ENCODE measurements around the gene ATG7. TPM values are rescaled to one million over a fixed set of nuclear protein-coding genes. Genes with fewer than 3 reads are reported as not detected.

Gene ATG7
- total RNA-seq, 1 donor from 2014 or later = 45.2 TPM

DNA sequence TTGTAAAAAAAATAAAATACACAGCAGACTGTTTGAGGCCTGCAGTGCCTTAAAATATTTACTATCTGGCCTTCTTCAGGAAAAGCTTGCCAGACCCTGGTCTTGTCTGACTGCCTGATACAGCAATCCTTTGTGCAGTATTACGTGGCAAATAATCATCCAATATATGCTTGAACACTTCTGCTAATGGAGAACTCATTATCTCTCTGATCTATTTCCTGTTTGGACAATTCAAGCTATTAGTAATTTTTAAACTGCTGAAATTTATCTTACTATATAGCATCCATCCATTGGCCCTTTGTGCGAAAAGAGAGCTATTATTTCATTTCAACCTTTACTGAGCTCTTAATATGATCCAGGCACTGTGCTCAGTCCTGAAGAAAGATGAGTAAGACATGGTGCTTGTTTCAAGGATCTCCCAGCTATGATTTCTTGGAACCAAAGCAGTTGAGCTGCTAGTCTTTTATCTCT lies 15.9 kb downstream of the ATG7 start:
- H3K36me3 Mint-ChIP-seq (ENCODE audit: low read depth) = peaks cover 62% of the 10 kb centered on the region
- intact Hi-C loops (cut with micrococcal nuclease) = no loop called here
- no peak overlapping the region for H3K27ac Mint-ChIP-seq

DNA sequence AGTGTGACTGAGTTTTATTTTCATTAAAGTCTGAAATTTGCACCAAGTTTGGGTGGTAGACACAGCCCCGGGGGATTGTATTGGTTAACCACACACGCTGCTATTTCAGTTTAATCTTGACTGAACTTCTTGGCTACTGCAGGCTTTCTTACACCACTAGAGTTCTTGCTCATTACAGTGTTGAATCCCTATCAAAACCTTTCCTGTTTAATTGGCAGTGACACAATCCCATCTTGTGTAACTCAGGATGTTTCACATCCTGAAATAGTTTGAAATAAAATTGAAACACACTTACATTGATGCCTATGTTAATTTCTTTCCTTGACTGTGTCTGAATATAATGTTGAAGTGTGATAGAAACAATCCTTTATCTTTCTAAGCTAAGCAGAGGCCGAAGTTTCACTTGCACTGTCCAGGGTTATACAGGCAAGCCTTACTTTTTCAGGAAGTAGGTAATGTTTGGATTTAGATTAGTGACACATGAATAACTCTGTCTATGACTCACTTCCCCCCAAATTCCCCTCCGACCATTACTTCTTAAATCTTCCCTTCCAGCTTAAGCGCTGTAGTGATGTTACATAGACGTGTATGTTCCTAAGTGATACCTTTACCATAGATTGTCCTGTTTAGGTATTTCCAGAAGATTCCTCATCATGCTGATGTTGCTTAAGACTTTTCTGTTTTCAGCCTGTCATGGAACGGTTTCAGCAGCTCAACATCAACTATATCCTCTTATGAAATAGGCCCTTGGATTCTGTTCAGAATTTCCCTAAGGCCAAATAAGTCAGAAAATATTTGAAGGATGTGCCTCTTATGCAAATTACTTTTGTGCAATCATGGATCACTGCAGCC lies 16.8 kb downstream of the ATG7 start:
- peaks cover 52% of the 10 kb centered on the region for H3K4me1 Mint-ChIP-seq (ENCODE audit: low read depth)
- H3K27ac Mint-ChIP-seq = peak overlapping the region; percentile 88
- H3K27me3 Mint-ChIP-seq (ENCODE audit: low read depth) = no peaks in the 10 kb centered on the region
- no peak for DNase-seq (ENCODE audit: low spot score)
- peaks cover 56% of the 10 kb centered on the region for H3K36me3 Mint-ChIP-seq (ENCODE audit: low read depth)
- H3K4me3 Mint-ChIP-seq (ENCODE audit: low read depth) = no peak overlapping the region
- H3K9me3 Mint-ChIP-seq = no peaks in the 10 kb centered on the region
- intact Hi-C loops (cut with micrococcal nuclease) = no loop called here

More for the DNA sequence above, 15.9 kb downstream of the ATG7 start:
- no peaks in the 10 kb centered on the region for H3K9me3 Mint-ChIP-seq
- no peak for DNase-seq (ENCODE audit: low spot score)
- H3K4me3 Mint-ChIP-seq (ENCODE audit: low read depth) = no peak overlapping the region
- no peaks in the 10 kb centered on the region for H3K27me3 Mint-ChIP-seq (ENCODE audit: low read depth)
- peaks cover 52% of the 10 kb centered on the region for H3K4me1 Mint-ChIP-seq (ENCODE audit: low read depth)

DNA sequence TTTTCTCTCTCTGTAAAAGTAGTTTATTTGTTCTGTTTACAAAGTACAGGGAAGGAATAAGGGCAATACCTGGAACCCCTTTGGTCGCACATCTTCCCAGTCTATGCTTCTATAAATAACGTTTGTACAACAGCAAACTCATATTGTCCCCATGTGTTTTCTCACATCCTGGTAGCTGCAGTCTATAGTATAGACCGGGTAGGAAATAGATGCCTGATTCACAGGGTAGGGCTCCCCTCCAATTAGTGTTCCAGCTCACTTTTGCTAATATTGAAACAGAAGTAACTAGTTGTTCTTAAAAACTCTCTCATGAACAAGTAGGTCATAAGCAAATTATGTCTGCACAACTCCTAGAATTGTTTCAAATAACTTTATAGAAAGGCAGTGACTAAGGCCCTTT lies 17.7 kb downstream of the ATG7 start:
- Mint-ChIP-seq H3K27me3 (ENCODE audit: low read depth) (no peaks in the 10 kb centered on the region), H3K4me1 (ENCODE audit: low read depth) (peaks cover 52% of the 10 kb centered on the region), H3K27ac (peak overlapping the region; percentile 88), H3K36me3 (ENCODE audit: low read depth) (peaks cover 54% of the 10 kb centered on the region), H3K9me3 (no peaks in the 10 kb centered on the region), H3K4me3 (ENCODE audit: low read depth) (no peak overlapping the region)
- intact Hi-C loops (cut with micrococcal nuclease) = loop anchor here (2.0 to 5.0 kb wide), 2 partner anchors 17 to 352 kb away; partner anchors contain the start of gene VGLL4
- DNase-seq (ENCODE audit: low spot score) = no peak

DNA sequence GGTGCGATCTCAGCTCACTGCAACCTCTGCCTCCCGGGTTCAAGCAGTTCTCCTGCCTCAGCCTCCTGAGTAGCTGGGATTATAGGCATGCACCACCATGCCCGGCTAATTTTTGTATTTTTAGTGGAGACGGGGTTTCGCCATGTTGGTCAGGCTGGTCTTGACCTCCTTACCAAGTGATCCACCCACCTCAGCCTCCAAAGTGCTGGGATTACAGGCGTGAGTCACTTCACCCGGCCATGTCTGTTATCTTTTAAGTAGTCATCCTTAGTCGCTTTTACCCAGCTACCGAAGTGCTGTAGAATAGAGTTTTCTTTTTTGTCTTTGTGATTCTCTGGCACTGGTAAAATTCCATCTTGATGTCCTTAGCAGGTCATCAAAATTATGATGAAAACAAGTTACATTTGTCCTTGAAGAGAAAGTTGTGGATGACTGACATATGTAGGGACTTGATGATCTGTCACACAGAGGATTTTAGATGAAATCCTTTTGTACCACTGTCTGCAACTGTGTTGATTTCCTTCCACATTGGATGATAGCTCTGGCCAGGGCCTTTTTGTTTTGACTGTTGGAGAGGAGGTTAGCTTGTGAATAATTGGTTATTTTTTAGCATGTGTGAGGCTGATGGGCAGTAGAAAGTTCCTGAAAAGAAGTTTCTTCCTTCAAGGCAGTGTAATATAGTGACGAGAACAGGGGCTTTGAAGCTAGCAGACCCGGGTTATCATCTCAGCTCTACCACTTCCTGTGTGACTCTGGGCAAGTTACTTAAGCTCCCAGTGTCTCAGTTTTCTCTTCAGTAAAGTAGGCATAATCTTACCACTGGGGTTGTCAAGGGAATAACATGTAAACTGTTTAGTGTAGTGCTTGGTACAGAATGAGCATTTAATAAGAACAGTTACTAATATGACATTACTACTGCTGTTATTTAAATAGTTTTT lies 18.8 kb downstream of the ATG7 start:
- peaks cover 50% of the 10 kb centered on the region for H3K36me3 Mint-ChIP-seq (ENCODE audit: low read depth)
- H3K9me3 Mint-ChIP-seq = no peaks in the 10 kb centered on the region
- H3K27me3 Mint-ChIP-seq (ENCODE audit: low read depth) = no peaks in the 10 kb centered on the region
- DNase-seq (ENCODE audit: low spot score) = peak; percentile 20
- intact Hi-C loops (cut with micrococcal nuclease) = loop anchor here (1.0 to 5.0 kb wide), 4 partner anchors 16 to 351 kb away; partner anchors contain the start of genes ATG7 and VGLL4
- H3K4me1 Mint-ChIP-seq (ENCODE audit: low read depth) = peaks cover 52% of the 10 kb centered on the region
- H3K4me3 Mint-ChIP-seq (ENCODE audit: low read depth) = peak overlapping the region; percentile 37
- peak overlapping the region; percentile 89 for H3K27ac Mint-ChIP-seq

DNA sequence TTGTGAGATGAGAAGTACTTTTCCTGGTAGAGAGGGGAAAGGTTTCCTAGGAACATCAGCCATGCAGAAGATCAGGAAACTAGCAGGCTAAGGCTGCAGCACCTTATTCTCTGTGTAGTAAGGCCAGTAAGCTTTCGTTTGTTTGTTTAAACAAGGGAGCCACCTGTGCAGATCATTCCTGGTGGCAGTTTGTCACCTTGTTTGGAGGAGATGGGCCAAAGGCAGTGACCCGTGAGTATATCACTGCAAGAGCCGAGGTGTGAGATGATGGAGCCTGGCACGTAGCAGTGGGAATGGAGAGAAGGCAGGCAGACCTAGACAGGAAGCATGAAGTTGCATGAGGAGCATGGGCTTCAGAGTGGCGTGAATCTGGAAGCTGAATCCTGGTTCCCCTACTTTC lies 19.6 kb downstream of the ATG7 start:
- peak overlapping the region; percentile 26 for H3K4me3 Mint-ChIP-seq (ENCODE audit: low read depth)
- H3K27ac Mint-ChIP-seq = peak overlapping the region; percentile 89
- no peaks in the 10 kb centered on the region for H3K27me3 Mint-ChIP-seq (ENCODE audit: low read depth)
- no peaks in the 10 kb centered on the region for H3K9me3 Mint-ChIP-seq
- intact Hi-C loops (cut with micrococcal nuclease) = loop anchor here (1.0 to 5.0 kb wide), 4 partner anchors 15 to 350 kb away; partner anchors contain the start of genes ATG7 and VGLL4
- H3K4me1 Mint-ChIP-seq (ENCODE audit: low read depth) = peaks cover 54% of the 10 kb centered on the region
- no peak for DNase-seq (ENCODE audit: low spot score)
- H3K36me3 Mint-ChIP-seq (ENCODE audit: low read depth) = peaks cover 53% of the 10 kb centered on the region

DNA sequence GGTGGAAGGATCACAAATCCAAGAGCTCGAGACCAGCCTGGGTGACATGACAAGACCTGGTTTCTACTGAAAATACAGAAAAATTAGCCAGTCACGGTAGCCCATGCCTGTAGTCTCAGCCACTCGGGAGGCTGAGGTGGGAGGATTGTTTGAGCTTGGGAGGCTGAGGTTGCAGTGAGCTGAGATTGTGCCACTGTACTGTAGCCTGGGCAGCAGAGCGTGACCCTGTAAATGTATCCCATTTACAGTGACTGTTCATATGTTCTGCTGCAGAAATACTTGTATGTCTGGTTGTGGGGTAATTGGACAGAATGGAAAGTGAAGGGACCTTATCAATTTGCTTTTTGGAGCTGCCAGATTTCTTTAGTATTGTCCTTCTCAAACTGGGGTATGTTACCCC lies 24.9 kb downstream of the ATG7 start:
- Mint-ChIP-seq H3K4me3 (ENCODE audit: low read depth) (no peak overlapping the region), H3K27ac (no peak overlapping the region), H3K9me3 (no peaks in the 10 kb centered on the region), H3K4me1 (ENCODE audit: low read depth) (peaks cover 26% of the 10 kb centered on the region), H3K36me3 (ENCODE audit: low read depth) (peaks cover 63% of the 10 kb centered on the region), H3K27me3 (ENCODE audit: low read depth) (no peaks in the 10 kb centered on the region)
- intact Hi-C loops (cut with micrococcal nuclease) = no loop called here
- DNase-seq (ENCODE audit: low spot score) = no peak

DNA sequence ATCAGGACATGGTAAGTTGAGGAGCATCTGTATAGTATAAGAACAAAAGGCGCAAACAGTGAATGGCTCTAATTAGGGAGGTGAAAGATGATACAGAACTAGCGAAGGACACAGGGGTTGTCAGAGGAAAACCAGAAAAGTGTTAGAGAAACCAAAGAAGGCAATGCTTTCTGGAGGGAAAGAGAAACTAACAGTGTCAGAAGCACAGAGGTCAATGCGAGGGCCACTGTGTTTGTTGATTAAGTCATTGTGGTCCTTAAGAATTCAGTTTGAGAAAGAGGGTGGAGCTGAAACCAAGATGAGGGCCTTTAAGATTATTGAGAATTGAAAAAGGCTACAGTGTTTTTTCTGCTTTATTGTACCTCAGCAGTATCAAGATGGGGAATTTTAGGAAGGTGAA lies 28.8 kb downstream of the ATG7 start:
- H3K27me3 Mint-ChIP-seq (ENCODE audit: low read depth) = no peaks in the 10 kb centered on the region
- H3K9me3 Mint-ChIP-seq = no peaks in the 10 kb centered on the region
- intact Hi-C loops (cut with micrococcal nuclease) = loop anchor here (5.0 kb wide), 1 partner anchor 61 kb away; no protein-coding TSS in a partner anchor
- DNase-seq (ENCODE audit: low spot score) = no peak
- peak overlapping the region; percentile 62 for H3K27ac Mint-ChIP-seq
- H3K4me1 Mint-ChIP-seq (ENCODE audit: low read depth) = peaks cover 33% of the 10 kb centered on the region
- peaks cover 84% of the 10 kb centered on the region for H3K36me3 Mint-ChIP-seq (ENCODE audit: low read depth)
- no peak overlapping the region for H3K4me3 Mint-ChIP-seq (ENCODE audit: low read depth)

DNA sequence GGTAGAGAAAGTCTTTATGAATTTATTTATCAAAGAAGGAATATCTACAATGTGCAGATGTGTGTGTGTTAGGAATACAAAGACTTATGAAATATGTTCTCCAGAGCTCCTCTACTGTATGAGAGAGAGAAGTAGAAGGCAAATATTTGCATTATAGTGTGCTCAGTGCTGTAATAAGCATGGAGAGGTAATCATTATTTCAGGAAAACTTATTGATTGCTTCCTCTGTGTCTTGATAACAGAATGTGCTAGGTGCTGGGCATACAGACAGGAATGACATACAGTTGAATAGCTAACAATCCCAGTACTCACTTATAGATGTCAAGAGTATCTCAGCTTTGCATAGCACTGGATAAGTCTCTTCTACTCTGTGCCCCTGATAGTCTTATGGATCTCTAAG lies 30.2 kb downstream of the ATG7 start:
- peaks cover 44% of the 10 kb centered on the region for H3K4me1 Mint-ChIP-seq (ENCODE audit: low read depth)
- no peak for DNase-seq (ENCODE audit: low spot score)
- H3K4me3 Mint-ChIP-seq (ENCODE audit: low read depth) = no peak overlapping the region
- intact Hi-C loops (cut with micrococcal nuclease) = loop anchor here (5.0 kb wide), 1 partner anchor 60 kb away; no protein-coding TSS in a partner anchor
- peaks cover 86% of the 10 kb centered on the region for H3K36me3 Mint-ChIP-seq (ENCODE audit: low read depth)
- no peaks in the 10 kb centered on the region for H3K9me3 Mint-ChIP-seq
- H3K27ac Mint-ChIP-seq = no peak overlapping the region
- H3K27me3 Mint-ChIP-seq (ENCODE audit: low read depth) = no peaks in the 10 kb centered on the region

DNA sequence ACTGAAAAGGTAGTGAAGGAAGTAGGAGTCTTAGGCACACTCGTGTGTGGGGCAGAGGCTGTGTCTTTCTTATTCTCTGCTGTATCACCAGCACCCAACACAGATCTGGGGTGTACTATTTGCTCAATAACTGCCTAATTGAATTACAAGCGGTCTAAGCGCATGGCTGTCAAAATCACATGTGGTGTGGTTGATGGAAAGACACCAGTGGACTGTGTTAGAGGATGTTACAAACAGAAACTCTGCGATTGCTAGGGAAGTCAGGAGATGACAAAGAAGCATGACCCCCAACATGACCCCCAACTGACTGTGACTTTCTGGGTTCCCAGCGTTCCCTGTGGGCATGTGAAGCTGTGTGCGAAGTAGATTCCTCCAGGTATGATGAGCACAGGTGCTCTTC lies 32.0 kb downstream of the ATG7 start:
- Mint-ChIP-seq H3K27me3 (ENCODE audit: low read depth) (no peaks in the 10 kb centered on the region), H3K4me3 (ENCODE audit: low read depth) (no peak overlapping the region), H3K36me3 (ENCODE audit: low read depth) (peaks cover 84% of the 10 kb centered on the region), H3K4me1 (ENCODE audit: low read depth) (peaks cover 44% of the 10 kb centered on the region), H3K27ac (no peak overlapping the region), H3K9me3 (no peaks in the 10 kb centered on the region)
- no peak for DNase-seq (ENCODE audit: low spot score)
- intact Hi-C loops (cut with micrococcal nuclease) = loop anchor here (5.0 kb wide), 1 partner anchor 58 kb away; no protein-coding TSS in a partner anchor

DNA sequence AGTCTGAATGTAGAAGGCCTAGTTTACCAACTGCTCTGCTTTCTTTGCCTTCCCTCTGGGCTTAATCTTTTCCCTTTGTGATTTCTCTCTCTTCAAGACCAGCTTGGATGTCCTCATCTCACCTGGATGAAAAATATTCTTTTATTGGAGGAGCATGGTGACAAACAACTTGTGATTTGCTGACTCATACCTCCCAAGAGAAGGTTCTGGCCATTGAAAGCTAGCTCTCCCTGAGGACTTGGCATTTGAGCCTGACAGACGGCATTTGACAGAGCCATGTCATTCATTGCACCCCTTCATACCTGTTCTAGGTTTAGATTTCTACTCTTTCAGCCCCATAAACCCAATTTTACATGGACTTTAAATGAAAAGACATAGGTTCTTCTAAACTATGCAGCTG lies 33.3 kb downstream of the ATG7 start:
- no peak for DNase-seq (ENCODE audit: low spot score)
- intact Hi-C loops (cut with micrococcal nuclease) = no loop called here
- H3K27me3 Mint-ChIP-seq (ENCODE audit: low read depth) = no peaks in the 10 kb centered on the region
- no peak overlapping the region for H3K4me3 Mint-ChIP-seq (ENCODE audit: low read depth)
- no peak overlapping the region for H3K27ac Mint-ChIP-seq
- H3K4me1 Mint-ChIP-seq (ENCODE audit: low read depth) = peaks cover 39% of the 10 kb centered on the region
- H3K36me3 Mint-ChIP-seq (ENCODE audit: low read depth) = peaks cover 81% of the 10 kb centered on the region
- H3K9me3 Mint-ChIP-seq = no peaks in the 10 kb centered on the region

DNA sequence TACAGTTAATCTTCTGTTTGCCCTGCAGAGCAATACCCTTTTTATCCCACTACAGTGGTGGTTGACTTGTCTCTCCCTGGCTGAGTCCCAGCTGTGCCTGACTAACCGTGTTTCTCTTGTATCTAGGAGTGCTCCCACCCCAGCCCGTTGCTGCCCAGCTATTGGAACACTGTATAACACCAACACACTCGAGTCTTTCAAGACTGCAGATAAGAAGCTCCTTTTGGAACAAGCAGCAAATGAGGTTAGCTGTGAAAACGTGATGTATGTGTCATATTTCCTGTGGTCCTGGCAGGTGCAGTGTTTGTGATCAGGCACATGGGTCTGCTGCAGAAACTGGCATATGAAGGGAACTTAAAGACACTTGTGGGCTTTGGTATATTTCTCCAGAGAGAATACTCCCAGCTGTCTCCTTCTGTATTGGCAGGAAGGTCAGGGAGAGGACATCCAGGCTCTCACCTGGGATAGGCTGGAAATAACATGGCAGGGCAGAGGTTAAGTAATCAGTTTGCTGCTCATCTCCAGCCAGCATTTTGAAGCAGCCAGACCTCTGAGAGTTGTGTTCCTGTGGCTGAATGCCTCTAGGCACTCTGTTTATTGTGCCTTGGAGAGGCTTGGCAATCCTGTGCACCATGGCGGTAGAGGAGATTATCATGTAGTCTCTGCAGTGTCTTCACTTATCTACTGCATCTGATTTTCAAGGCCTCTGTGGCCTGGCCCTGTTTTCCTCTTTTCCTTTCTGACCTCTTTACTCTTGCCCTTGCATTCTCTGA lies 34.8 kb downstream of the ATG7 start:
- Mint-ChIP-seq H3K27ac (peak overlapping the region; percentile 53), H3K9me3 (no peaks in the 10 kb centered on the region), H3K36me3 (ENCODE audit: low read depth) (peaks cover 76% of the 10 kb centered on the region), H3K4me3 (ENCODE audit: low read depth) (no peak overlapping the region), H3K4me1 (ENCODE audit: low read depth) (peaks cover 29% of the 10 kb centered on the region), H3K27me3 (ENCODE audit: low read depth) (no peaks in the 10 kb centered on the region)
- peak; percentile 27 for DNase-seq (ENCODE audit: low spot score)
- intact Hi-C loops (cut with micrococcal nuclease) = loop anchor here (2.0 kb wide), 3 partner anchors 16 to 68 kb away; partner anchors contain the start of gene ATG7

Measured in activated T-helper 2 cell treated with anti-CD3 and anti-CD28 coated beads, Interferon-gamma antibody, Interleukin-2, Interleukin-4, amounts not matched to agents 10 μg/mL and 5 μg/mL and 100 μg/mL, durations not matched to agents 14 hours and 24 hours and 36 hours (primary cell).